Calu3 (cell line): ENCODE data around the gene PSMD13. TPM values are rescaled to one million over a fixed set of nuclear protein-coding genes. Genes with fewer than 3 reads are reported as not detected.

Source experiments
- BruUV-seq: library from RNA; stranded (reverse); fragments of 400-500 nt; replicated peaks from 2 replicates; lab custom pipeline; 2021; lab: Mats Ljungman, UMichigan
- CTCF ChIA-PET: fragments of 300-600 bp; sonication (Branson Sonifier 250); formaldehyde crosslinking; loops from one replicate; lab custom pipeline; 2022; ENCODE audit warnings: antibody characterized with exemption; lab: Charles Lee
- DNase-seq: peaks from one replicate; pipeline ENCODE4 v3.0.0; 2022
- H3K27ac Mint-ChIP-seq: one replicate; pipeline ENCODE4 v1.8.0; 2022; ENCODE audit warnings: mixed read lengths; ENCODE audit not compliant: unreplicated experiment
- H3K27me3 Mint-ChIP-seq: one replicate; pipeline ENCODE4 v1.8.0; 2022; ENCODE audit warnings: mixed read lengths; ENCODE audit not compliant: unreplicated experiment
- H3K36me3 Mint-ChIP-seq: one replicate; pipeline ENCODE4 v1.8.0; 2022; ENCODE audit warnings: mild to moderate bottlenecking, moderate library complexity, mixed read lengths; ENCODE audit not compliant: insufficient read depth, unreplicated experiment
- H3K4me1 Mint-ChIP-seq: one replicate; pipeline ENCODE4 v1.8.0; 2022; ENCODE audit warnings: mild to moderate bottlenecking, low read depth, mixed read lengths; ENCODE audit not compliant: unreplicated experiment
- H3K4me3 Mint-ChIP-seq: one replicate; pipeline ENCODE4 v1.8.0; 2022; ENCODE audit warnings: mild to moderate bottlenecking, low read depth, moderate library complexity, mixed read lengths; ENCODE audit not compliant: unreplicated experiment
- H3K9me3 Mint-ChIP-seq: one replicate; pipeline ENCODE4 v1.8.0; 2022; ENCODE audit warnings: low read depth, mixed read lengths; ENCODE audit not compliant: unreplicated experiment
- intact Hi-C: fragments of 100-400 bp; cut with micrococcal nuclease; formaldehyde crosslinking; loops from one replicate; pipeline ENCODE4 v1.10.0; 2022; ENCODE audit not compliant: unreplicated experiment
- total RNA-seq: library from RNA; stranded (reverse); gene quantifications from 2 replicates; pipeline ENCODE4 v1.2.3, GENCODE V29; 2022
- TF ChIP-seq, protein P1 (sequence below): fragments of 200-600 bp; IDR thresholded peaks from one replicate; pipeline ENCODE4 v1.8.0; 2022; ENCODE audit warnings: antibody characterized with exemption; ENCODE audit not compliant: unreplicated experiment

The PSMD13 gene
- total RNA-seq, 1 experiment from 2014 or later, result 172 TPM

GRCh38 chr11:212150-213100 lies 24.4 kb upstream of the PSMD13 start:
- no peak overlapping the region for H3K27ac Mint-ChIP-seq
- no peak overlapping the region for H3K4me3 Mint-ChIP-seq
- no peak for DNase-seq
- BruUV-seq, result no TSS peak
- intact Hi-C loops, result no loop called here
- no peaks in the 10 kb centered on the region for H3K4me1 Mint-ChIP-seq
- H3K27me3 Mint-ChIP-seq, result no peaks in the 10 kb centered on the region
- H3K36me3 Mint-ChIP-seq, result peaks cover 72% of the 10 kb centered on the region
- CTCF ChIA-PET, result interaction anchor here (0.6 kb wide), 1 partner anchor 25 kb away, joined by 7 read pairs; no protein-coding TSS in a partner anchor
- TF ChIP-seq, protein P1, sequence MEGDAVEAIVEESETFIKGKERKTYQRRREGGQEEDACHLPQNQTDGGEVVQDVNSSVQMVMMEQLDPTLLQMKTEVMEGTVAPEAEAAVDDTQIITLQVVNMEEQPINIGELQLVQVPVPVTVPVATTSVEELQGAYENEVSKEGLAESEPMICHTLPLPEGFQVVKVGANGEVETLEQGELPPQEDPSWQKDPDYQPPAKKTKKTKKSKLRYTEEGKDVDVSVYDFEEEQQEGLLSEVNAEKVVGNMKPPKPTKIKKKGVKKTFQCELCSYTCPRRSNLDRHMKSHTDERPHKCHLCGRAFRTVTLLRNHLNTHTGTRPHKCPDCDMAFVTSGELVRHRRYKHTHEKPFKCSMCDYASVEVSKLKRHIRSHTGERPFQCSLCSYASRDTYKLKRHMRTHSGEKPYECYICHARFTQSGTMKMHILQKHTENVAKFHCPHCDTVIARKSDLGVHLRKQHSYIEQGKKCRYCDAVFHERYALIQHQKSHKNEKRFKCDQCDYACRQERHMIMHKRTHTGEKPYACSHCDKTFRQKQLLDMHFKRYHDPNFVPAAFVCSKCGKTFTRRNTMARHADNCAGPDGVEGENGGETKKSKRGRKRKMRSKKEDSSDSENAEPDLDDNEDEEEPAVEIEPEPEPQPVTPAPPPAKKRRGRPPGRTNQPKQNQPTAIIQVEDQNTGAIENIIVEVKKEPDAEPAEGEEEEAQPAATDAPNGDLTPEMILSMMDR, result no peak
- H3K9me3 Mint-ChIP-seq, result no peaks in the 10 kb centered on the region

GRCh38 chr11:213111-213510 lies 23.7 kb upstream of the PSMD13 start:
- Mint-ChIP-seq H3K4me1 (no peaks in the 10 kb centered on the region), H3K9me3 (no peaks in the 10 kb centered on the region), H3K27me3 (no peaks in the 10 kb centered on the region), H3K27ac (no peak overlapping the region), H3K4me3 (no peak overlapping the region), H3K36me3 (peaks cover 71% of the 10 kb centered on the region)
- no peak for DNase-seq
- intact Hi-C loops, result no loop called here
- CTCF ChIA-PET, result no interaction called here
- BruUV-seq, result no TSS peak
- TF ChIP-seq, protein P1, result no peak

DNA sequence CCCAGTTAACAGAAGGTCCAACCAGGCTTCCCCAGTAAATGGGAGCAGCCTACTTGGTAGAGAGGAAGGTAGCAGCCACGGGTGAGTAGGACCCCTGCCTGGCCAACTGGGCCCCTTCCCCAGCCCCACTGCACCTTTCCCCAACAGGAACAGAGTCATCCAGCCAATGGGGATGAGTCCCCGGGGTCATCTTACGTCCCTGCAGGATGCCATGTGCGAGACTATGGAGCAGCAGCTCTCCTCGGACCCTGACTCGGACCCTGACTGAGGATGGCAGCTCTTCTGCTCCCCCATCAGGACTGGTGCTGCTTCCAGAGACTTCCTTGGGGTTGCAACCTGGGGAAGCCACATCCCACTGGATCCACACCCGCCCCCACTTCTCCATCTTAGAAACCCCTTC lies 22.7 kb upstream of the PSMD13 start:
- no peak for DNase-seq
- peaks cover 61% of the 10 kb centered on the region for H3K36me3 Mint-ChIP-seq
- intact Hi-C loops, result no loop called here
- no peaks in the 10 kb centered on the region for H3K27me3 Mint-ChIP-seq
- H3K4me3 Mint-ChIP-seq, result no peak overlapping the region
- CTCF ChIA-PET, result no interaction called here
- H3K4me1 Mint-ChIP-seq, result no peaks in the 10 kb centered on the region
- no TSS peak for BruUV-seq
- TF ChIP-seq, protein P1, result no peak
- H3K27ac Mint-ChIP-seq, result no peak overlapping the region
- no peaks in the 10 kb centered on the region for H3K9me3 Mint-ChIP-seq

DNA sequence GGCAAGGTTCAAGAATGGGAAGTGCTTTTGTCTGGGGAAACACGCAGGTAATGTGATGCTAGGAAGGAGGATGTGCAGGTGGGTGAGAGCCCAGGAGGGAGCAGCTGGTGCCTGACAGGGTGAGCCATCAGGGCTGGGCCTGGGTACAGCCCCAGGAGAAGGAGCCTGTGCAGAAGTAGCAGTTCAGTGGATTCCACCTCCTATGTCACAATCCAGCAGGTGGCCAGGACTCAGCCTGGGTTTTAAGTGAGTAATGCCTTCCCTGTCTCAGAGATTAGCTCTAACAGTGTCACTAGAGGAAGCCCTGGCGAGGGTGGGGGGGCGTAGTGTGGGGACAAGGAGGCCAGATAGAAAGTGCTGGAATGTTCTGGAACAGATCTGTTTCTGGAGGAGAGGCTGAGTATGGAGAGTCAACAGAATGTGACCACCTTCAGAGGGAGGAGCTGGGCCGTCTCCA lies 21.2 kb upstream of the PSMD13 start:
- Mint-ChIP-seq H3K4me3 (no peak overlapping the region), H3K36me3 (peaks cover 48% of the 10 kb centered on the region), H3K9me3 (no peaks in the 10 kb centered on the region), H3K27me3 (no peaks in the 10 kb centered on the region), H3K4me1 (no peaks in the 10 kb centered on the region), H3K27ac (no peak overlapping the region)
- intact Hi-C loops, result no loop called here
- DNase-seq, result no peak
- CTCF ChIA-PET, result interaction anchor here (0.5 to 0.9 kb wide), 2 partner anchors 19 to 303 kb away, joined by 3 to 4 read pairs; no protein-coding TSS in a partner anchor
- BruUV-seq, result no TSS peak
- TF ChIP-seq, protein P1, result no peak
